NCI-H1105 treated with DMSO at 0.1 percent for 48 hours (cell line): ENCODE results near the gene GIPC3.
"Not testable (repeated sequence)": the region's sequence is repeated elsewhere in the genome, so short reads cannot be mapped to it uniquely, and the experiment has no call there.

Source experiments
- DNase-seq: peaks from one replicate; lab custom pipeline; 2025; lab: John Stamatoyannopoulos, UW

GIPC3 gene

GRCh38 chr19:3576696-3577443, 8.4 kb upstream of the GIPC3 start:
- no peak for DNase-seq

- no peak for DNase-seq
Measured at GRCh38 chr19:3577723-3578344, 7.4 kb upstream of the GIPC3 start.

GRCh38 chr19:3578390-3578789, 6.9 kb upstream of the GIPC3 start:
- no peak for DNase-seq

- no peak for DNase-seq
Measured at GRCh38 chr19:3580156-3580934, 4.9 kb upstream of the GIPC3 start.

- not testable (repeated sequence) for DNase-seq
Measured at GRCh38 chr19:3581792-3582191, 3.5 kb upstream of the GIPC3 start.

- DNase-seq: not testable (repeated sequence)
Measured at GRCh38 chr19:3584036-3584802, 1.1 kb upstream of the GIPC3 start.

- DNase-seq: peak; percentile 8
Measured at GRCh38 chr19:3586127-3586626, 899 bp downstream of the GIPC3 start.

- DNase-seq: peak; percentile 24
Measured at GRCh38 chr19:3586707-3587346, 1.5 kb downstream of the GIPC3 start.

GRCh38 chr19:3589439-3589838, 4.2 kb downstream of the GIPC3 start:
- DNase-seq: no peak

GRCh38 chr19:3589949-3590348, 4.7 kb downstream of the GIPC3 start:
- no peak for DNase-seq

GRCh38 chr19:3590991-3591659, 5.8 kb downstream of the GIPC3 start:
- no peak for DNase-seq

GRCh38 chr19:3591876-3592613, 6.8 kb downstream of the GIPC3 start:
- no peak for DNase-seq

- no peak for DNase-seq
Measured at GRCh38 chr19:3593156-3593555, 7.9 kb downstream of the GIPC3 start.

GRCh38 chr19:3595521-3596061, 10.3 kb downstream of the GIPC3 start:
- DNase-seq: no peak

GRCh38 chr19:3599776-3600187, 14.5 kb downstream of the GIPC3 start:
- no peak for DNase-seq

GRCh38 chr19:3601021-3601420, 15.7 kb downstream of the GIPC3 start:
- DNase-seq: no peak

- no peak for DNase-seq
Measured at GRCh38 chr19:3603121-3603811, 18.0 kb downstream of the GIPC3 start.

GRCh38 chr19:3604227-3604986, 19.1 kb downstream of the GIPC3 start:
- DNase-seq: no peak

- no peak for DNase-seq
Measured at GRCh38 chr19:3604987-3605343, 19.7 kb downstream of the GIPC3 start.
